SU-DHL-6 (cell line): ENCODE results near the gene FOXRED1.
"Not testable (repeated sequence)": the region's sequence is repeated elsewhere in the genome, so short reads cannot be mapped to it uniquely, and the experiment has no call there.

ENCODE experiments used
- H2AFZ ChIP-seq: fragments of 200-600 bp; sonication (generic); 2 replicates; pipeline ENCODE4 v1.6.1; 2014; ENCODE audit warnings: low read depth, mild to moderate bottlenecking, moderate library complexity, mixed read lengths, antibody characterized with exemption, low read length; ENCODE audit not compliant: severe bottlenecking
- H3F3A ChIP-seq: fragments of 200-600 bp; shearing (Covaris generic); 2 replicates; pipeline ENCODE4 v1.6.0; 2016; ENCODE audit warnings: antibody characterized with exemption, mild to moderate bottlenecking; ENCODE audit not compliant: insufficient read depth
- H3K27ac ChIP-seq: fragments of 200-600 bp; sonication (generic); 2 replicates; pipeline ENCODE4 v1.5.1; 2016; ENCODE audit warnings: low read depth, mild to moderate bottlenecking, low read length, moderate library complexity, mixed read lengths
- H3K27me3 ChIP-seq: fragments of 200-600 bp; sonication (generic), shearing (Covaris generic); 2 replicates; pipeline ENCODE4 v1.6.0; 2014; ENCODE audit warnings: mild to moderate bottlenecking, low read length
- H3K36me3 ChIP-seq: fragments of 200-600 bp; sonication (generic); 2 replicates; pipeline ENCODE4 v1.6.1; 2014; ENCODE audit warnings: mild to moderate bottlenecking, low read length, mixed read lengths
- H3K4me2 ChIP-seq: fragments of 300-600, 200-600 bp; shearing (Covaris generic), sonication (generic); 2 replicates; pipeline ENCODE4 v1.6.0; 2014; ENCODE audit warnings: low read length, low read depth, mild to moderate bottlenecking; ENCODE audit not compliant: poor library complexity, severe bottlenecking
- H3K4me3 ChIP-seq: fragments of 200-600 bp; sonication (generic); 2 replicates; pipeline ENCODE4 v1.5.1; 2014; ENCODE audit warnings: antibody characterized with exemption, low read length, mild to moderate bottlenecking, mixed read lengths; ENCODE audit not compliant: insufficient read depth, poor library complexity, severe bottlenecking
- H3K79me2 ChIP-seq: fragments of 200-600 bp; sonication (generic); 2 replicates; pipeline ENCODE4 v1.6.1; 2014; ENCODE audit warnings: mild to moderate bottlenecking, low read length, moderate library complexity; ENCODE audit not compliant: insufficient read depth
- H3K9ac ChIP-seq: fragments of 200-600 bp; sonication (generic); 2 replicates; pipeline ENCODE4 v1.7.0; 2014; ENCODE audit warnings: mild to moderate bottlenecking, low read length
- H3K9me2 ChIP-seq: fragments of 200-600 bp; sonication (generic); replicated peaks from 2 replicates; pipeline ENCODE4 v1.6.1; 2014; ENCODE audit warnings: low read length; ENCODE audit not compliant: insufficient read depth
- H3K9me3 ChIP-seq: fragments of 200-600 bp; sonication (generic); 2 replicates; pipeline ENCODE4 v1.6.1; 2014; ENCODE audit warnings: low read length, mixed read lengths; ENCODE audit not compliant: insufficient read depth
- H4K20me1 ChIP-seq: fragments of 200-600 bp; sonication (generic); 2 replicates; pipeline ENCODE4 v1.6.1; 2014; ENCODE audit warnings: low read depth, mild to moderate bottlenecking, antibody characterized with exemption, low read length, moderate library complexity, mixed read lengths
- EZH2phosphoT487 ChIP-seq: fragments of 200-600 bp; sonication (generic), shearing (Covaris generic); conservative IDR thresholded peaks from 2 replicates; pipeline ENCODE4 v1.6.1; 2018; ENCODE audit warnings: mild to moderate bottlenecking, antibody characterized with exemption, low read length, moderate library complexity, mixed read lengths
- TF ChIP-seq, protein P1 (sequence below): fragments of 200-600 bp; sonication (generic); IDR thresholded peaks from one replicate; pipeline ENCODE4 v1.5.1; 2017; ENCODE audit warnings: antibody characterized with exemption, mild to moderate bottlenecking, low read length, moderate library complexity; ENCODE audit not compliant: insufficient read depth, poor library complexity, severe bottlenecking

The FOXRED1 gene

DNA sequence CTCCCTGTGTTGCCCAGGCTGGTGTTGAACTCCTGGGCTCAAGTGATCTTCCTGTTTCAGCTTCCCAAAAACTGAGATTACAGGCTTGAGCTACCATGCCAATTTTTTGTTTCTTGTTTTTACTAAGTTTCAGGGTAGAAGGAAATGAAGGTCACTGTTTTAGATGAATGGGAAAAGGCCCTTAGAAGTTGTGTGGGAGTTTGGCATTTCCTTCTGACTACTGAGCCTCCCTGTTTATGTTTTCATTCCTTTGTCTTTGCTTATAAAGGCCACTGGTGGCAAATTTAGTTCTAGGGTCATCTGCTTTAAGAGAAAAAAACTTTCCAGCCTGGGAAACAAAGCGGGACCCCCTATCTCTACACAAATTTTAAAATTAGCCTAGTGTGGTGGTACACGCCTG lies 22.3 kb upstream of the FOXRED1 start:
- Histone ChIP-seq H3K4me3 (no peak overlapping the region), H3K36me3 (no peaks in the 10 kb centered on the region), H2AFZ (no peak overlapping the region)

DNA sequence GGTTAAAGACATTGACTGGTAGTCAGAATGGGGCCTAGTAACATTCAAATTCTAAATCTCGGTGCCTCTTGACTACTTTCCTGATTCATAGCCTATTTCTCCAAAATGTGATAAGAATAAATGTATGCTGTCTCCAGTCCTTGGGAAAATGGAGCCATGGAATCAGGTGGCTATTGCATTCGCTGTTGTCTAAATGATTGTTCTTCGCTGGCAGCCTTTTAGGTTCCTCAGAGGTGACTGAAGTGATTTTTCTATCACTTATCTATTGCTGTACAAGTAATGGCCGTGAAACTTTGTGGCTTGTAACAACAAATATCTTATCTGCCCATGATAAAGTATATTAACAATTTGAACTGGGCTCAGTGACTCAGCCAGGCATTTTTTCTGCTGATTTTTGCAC lies 15.7 kb upstream of the FOXRED1 start:
- Histone ChIP-seq H3K27me3 (no peaks in the 10 kb centered on the region), H3K4me2 (no peak overlapping the region), H3K79me2 (no peaks in the 10 kb centered on the region), H4K20me1 (no peaks in the 10 kb centered on the region), H3K4me3 (no peak overlapping the region), H3K27ac (no peak overlapping the region), H3K9ac (no peak overlapping the region), H2AFZ (no peak overlapping the region), H3K9me3 (no peaks in the 10 kb centered on the region), H3K9me2 (no peaks in the 10 kb centered on the region), H3K36me3 (no peaks in the 10 kb centered on the region), H3F3A (no peaks in the 10 kb centered on the region)
- TF ChIP-seq EZH2phosphoT487: no peak
- TF ChIP-seq, protein P1, sequence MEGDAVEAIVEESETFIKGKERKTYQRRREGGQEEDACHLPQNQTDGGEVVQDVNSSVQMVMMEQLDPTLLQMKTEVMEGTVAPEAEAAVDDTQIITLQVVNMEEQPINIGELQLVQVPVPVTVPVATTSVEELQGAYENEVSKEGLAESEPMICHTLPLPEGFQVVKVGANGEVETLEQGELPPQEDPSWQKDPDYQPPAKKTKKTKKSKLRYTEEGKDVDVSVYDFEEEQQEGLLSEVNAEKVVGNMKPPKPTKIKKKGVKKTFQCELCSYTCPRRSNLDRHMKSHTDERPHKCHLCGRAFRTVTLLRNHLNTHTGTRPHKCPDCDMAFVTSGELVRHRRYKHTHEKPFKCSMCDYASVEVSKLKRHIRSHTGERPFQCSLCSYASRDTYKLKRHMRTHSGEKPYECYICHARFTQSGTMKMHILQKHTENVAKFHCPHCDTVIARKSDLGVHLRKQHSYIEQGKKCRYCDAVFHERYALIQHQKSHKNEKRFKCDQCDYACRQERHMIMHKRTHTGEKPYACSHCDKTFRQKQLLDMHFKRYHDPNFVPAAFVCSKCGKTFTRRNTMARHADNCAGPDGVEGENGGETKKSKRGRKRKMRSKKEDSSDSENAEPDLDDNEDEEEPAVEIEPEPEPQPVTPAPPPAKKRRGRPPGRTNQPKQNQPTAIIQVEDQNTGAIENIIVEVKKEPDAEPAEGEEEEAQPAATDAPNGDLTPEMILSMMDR: no peak

More for the DNA sequence above, 22.3 kb upstream of the FOXRED1 start:
- H3K79me2 ChIP-seq: no peaks in the 10 kb centered on the region
- no peak overlapping the region for H3K9ac ChIP-seq
- TF ChIP-seq, protein P1: no peak
- no peak for TF ChIP-seq EZH2phosphoT487
- no peaks in the 10 kb centered on the region for H3K9me2 ChIP-seq
- H3K27ac ChIP-seq: no peak overlapping the region
- H3K27me3 ChIP-seq: no peaks in the 10 kb centered on the region
- H3F3A ChIP-seq: no peaks in the 10 kb centered on the region
- no peaks in the 10 kb centered on the region for H3K9me3 ChIP-seq
- no peak overlapping the region for H3K4me2 ChIP-seq
- no peaks in the 10 kb centered on the region for H4K20me1 ChIP-seq

DNA sequence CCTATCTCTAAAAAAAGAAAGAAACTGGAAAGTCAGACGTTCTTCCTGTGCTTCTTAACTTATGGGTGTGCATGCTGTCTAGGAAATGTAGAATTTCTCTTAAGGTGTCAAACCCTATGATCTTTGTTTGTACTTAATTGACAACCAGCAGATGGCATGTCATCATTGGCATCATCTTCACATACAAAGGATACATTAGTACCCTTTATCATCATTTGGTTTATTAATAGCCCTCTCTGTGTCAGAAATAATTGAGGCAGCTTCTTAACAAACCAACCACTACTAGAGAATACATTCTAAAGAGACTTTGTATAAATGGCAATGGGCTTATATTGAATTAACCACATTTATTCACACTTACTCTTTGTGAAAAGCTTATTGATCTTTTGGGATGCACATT lies 14.1 kb upstream of the FOXRED1 start:
- Histone ChIP-seq H3K4me2 (no peak overlapping the region), H3F3A (no peaks in the 10 kb centered on the region), H3K9ac (no peak overlapping the region), H4K20me1 (no peaks in the 10 kb centered on the region), H3K27me3 (no peaks in the 10 kb centered on the region), H3K79me2 (no peaks in the 10 kb centered on the region), H3K9me2 (no peaks in the 10 kb centered on the region), H3K27ac (no peak overlapping the region), H2AFZ (no peak overlapping the region), H3K36me3 (no peaks in the 10 kb centered on the region), H3K4me3 (no peak overlapping the region), H3K9me3 (no peaks in the 10 kb centered on the region)
- TF ChIP-seq, protein P1: no peak
- no peak for TF ChIP-seq EZH2phosphoT487

DNA sequence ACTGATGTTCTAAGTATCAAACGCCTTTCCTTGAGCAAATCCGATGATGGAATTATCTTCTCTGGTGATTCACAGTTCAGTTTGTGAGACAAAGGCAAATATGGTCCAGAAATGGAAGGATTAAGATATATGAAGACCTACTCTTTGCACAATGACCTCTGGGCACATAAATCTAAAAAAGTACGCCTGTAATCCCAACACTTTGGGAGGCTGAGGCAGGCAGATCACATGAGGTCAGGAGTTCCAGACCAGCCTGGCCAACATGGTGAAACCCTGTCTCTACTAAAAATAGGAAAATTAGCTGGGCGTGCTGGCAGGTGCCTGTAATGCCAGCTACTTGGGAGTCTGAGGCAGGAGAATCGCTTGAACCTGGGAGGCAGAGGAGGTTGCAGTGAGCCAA lies 13.4 kb upstream of the FOXRED1 start:
- not testable (repeated sequence) for H3K9me3 ChIP-seq, H3K27me3 ChIP-seq, H3K4me2 ChIP-seq, H3K9ac ChIP-seq, H3K27ac ChIP-seq, H3K9me2 ChIP-seq, H3K36me3 ChIP-seq, H2AFZ ChIP-seq, H3F3A ChIP-seq, H3K4me3 ChIP-seq, H3K79me2 ChIP-seq, H4K20me1 ChIP-seq
